HG02759 (cell line): ENCODE results near the gene CDC34.
"Not testable (repeated sequence)": the region's sequence is repeated elsewhere in the genome, so short reads cannot be mapped to it uniquely, and the experiment has no call there.

ENCODE experiments used
- ATAC-seq: cut with Tn5 transposase; IDR thresholded peaks from one replicate; pipeline ENCODE4 v1.9.1; 2021; ENCODE audit warnings: mild to moderate bottlenecking, moderate library complexity; ENCODE audit not compliant: unreplicated experiment

The CDC34 gene

DNA sequence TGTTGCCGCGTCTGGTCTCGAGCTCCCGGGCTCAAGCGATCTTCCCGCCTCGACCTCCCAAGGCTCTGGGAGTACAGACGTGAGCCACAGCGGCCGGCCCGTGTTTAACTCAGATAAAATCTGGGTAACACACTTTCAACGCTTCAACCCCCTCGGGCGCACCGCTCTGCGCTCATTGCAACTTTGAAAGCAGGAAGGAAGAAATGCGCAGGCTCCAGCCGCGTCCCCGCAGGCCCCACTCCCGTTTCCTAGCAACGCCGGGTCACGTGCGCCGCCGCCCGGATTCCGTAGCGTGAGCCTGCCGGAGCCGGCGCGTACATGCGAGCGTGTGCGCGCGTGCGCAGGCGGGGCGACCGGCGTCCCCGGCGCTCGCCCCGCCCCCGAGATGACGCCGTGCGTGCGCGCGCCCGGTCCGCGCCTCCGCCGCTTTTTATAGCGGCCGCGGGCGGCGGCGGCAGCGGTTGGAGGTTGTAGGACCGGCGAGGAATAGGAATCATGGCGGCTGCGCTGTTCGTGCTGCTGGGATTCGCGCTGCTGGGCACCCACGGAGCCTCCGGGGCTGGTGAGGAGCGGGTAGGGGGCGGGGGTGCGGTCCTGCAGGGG, 40.7 kb downstream of the CDC34 start, which contains the start of gene BSG:
Gene BSG, plus strand, starts transcription at position 457 of the 603 bp plus-strand sequence. Its CDS starts 39 bp downstream, at position 496.
- peak; percentile 82 for ATAC-seq

DNA sequence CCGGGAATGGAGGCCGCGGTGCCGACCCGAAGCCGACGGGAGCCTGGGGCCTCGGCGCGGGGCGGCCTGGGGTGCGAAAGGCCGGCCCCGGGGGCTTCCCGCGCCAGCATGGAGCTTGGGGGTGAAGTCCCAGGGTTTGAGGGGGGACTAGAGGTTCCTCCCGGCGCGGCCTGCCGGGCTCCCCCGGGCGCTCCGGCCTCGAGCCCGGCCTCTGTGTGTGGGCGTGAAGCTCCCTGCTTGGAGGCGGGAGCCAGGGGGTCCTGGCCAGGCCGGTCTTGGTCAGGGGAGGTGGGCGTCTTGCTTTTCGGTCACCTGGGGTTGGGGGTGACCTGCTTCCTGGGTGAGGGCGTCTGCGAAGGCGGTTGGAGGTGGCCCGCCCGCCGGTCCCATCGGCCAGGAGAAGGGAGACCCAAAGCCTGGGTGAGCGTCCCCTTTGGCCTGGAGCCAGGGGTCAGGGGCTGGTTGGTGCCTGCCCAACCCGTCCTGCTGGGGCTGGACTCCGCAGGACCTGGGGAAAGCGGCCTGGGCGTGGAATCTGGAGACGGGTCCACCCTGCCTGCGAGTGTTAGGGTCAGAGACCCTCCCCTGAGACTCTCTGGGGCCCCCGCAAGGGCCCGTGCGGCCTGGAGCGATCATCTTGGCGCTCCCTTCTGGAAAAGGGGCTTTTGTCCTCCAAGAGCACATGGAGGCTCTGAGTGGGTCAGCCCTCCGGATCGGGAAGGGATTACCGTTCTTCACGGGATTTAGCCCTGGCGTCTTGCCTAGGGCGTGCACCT, 41.4 kb downstream of the CDC34 start:
- ATAC-seq = no peak

DNA sequence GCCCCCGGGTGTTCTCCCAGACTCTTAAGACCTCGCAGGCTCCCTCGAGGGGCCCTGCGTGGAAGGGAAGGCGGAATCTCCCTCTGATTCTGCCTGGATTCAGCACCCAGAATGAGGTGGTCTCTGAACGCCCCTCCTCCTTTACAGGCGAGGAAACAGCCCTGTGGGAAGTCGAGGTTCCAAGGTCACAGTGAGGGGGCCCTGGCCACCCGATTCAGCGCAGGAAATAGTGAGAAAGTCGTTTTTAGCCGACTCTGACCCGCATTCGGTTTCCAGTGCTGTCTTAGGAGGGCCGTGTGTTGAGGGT, 41.9 kb downstream of the CDC34 start:
- no peak for ATAC-seq

DNA sequence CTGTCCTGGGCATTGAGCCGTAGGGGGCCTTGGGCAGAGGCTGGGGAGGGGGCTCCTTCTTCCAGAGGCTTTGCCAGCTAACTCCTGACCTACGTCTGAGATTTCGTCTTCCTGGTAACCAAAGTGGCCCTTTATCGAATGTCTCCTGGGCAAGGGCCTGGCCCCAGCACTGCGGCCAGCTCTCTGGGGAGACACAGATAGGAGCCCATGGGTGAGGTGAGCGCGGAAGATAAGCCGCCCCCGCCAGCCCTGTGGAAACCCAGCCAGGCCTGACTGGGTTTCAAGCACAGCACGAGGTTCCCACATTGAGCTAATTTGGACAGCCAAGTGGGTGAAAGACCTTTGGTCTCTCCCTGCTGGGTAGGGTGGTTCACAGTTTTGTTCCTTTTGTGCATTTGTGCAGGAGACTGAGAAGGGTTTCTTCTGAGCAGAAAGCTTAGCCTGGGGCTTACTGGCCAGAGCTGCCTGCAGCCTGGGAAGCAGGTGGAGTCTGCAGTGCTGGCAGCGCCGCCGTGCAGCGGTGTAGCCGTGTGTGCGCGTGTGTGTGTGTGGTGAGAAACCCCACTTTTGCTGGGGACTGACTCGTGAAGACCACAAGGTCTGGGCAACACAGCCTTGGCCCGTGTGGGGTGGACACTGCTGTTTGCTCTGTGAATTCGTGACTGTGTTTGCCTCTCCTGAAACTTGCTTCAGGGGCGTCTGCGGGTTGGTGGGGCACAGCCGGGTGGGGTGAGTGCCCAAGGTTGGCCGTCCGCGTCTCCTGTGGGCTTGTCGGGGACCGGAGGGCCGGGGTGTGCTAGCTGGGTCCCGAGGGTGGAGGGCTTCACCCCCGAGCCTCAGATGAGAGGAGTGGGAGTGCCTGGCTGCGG, 43.3 kb downstream of the CDC34 start:
- ATAC-seq = no peak

DNA sequence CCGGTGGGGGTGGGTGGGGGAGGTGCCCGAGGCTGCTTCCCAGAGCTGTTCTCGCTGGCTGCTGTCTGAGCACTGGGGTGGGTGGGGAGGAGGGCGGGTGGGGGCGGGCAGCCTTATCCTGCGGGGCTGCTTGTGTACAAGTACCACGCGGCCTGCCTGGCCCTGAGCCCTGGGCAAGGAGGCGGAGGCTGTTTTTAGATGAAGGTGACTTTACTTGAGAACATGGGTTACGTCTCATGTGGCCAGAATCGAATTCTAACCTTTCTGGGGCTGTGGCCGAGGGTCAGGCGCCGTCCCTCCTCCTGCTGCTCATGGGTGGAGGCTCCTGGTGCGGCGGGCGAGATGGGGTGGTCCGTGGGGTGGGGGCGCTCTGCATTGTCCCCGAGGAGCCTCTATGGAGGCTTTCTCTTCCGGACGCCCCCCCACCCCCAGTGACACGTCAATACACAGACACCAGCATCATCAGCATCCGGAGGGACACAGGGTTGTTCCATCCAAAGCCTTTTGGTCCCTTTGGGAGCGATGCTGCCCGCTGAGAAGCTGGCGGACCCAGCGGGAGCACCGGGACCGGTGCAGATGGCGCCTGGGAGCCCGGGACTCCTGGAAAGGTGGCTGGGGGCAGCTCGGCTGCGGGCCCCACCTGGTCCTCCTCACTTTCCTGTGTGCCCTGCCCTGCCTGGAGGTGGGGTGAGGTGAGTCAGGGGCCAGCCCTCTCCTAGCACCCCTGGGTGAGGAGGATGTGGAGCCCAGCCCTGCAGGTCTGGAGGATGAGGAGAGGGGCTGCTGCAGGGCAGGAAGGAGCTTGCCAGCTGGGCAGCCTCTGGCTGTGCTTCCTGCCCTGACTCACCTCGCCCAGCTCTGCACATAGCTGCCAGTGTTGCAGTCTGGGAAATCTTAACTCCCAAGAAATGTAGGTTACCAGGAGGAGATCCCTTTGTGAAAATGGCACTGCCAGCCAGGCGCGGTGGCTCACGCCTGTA, 44.3 kb downstream of the CDC34 start:
- ATAC-seq = no peak

DNA sequence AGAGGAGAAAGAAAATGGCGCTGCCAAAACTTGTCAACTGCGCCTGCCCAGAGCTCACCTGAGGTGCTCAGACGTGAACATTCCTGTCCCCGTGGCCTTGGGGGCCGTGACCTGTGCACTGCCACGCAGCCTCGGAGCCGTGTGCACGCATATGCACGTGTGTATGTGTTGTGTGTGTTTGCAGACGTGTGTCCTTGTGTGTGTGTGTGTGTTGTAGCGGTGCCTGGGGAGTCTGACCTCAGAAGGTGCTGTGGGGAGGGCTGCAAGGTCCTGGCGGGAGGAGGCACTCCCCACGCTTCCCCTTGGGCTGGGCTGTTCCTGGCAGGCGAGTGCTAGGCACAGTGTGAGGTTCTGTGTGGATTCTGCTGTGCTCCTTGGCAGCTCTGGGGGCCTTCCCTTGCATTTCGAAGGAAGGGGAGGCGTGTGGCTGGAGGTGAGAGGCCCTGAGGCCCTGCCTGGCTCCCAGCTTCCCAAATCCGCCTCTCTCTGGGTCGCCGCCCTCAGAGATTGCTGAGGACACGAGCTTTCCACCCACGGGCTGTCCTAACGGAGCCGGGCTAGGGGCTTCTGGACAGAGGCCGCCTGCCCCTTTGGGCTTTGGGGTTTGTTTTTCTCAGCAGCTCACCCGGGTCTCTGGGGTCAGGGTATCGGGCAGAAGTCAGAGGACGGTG, 45.3 kb downstream of the CDC34 start:
- no peak for ATAC-seq

DNA sequence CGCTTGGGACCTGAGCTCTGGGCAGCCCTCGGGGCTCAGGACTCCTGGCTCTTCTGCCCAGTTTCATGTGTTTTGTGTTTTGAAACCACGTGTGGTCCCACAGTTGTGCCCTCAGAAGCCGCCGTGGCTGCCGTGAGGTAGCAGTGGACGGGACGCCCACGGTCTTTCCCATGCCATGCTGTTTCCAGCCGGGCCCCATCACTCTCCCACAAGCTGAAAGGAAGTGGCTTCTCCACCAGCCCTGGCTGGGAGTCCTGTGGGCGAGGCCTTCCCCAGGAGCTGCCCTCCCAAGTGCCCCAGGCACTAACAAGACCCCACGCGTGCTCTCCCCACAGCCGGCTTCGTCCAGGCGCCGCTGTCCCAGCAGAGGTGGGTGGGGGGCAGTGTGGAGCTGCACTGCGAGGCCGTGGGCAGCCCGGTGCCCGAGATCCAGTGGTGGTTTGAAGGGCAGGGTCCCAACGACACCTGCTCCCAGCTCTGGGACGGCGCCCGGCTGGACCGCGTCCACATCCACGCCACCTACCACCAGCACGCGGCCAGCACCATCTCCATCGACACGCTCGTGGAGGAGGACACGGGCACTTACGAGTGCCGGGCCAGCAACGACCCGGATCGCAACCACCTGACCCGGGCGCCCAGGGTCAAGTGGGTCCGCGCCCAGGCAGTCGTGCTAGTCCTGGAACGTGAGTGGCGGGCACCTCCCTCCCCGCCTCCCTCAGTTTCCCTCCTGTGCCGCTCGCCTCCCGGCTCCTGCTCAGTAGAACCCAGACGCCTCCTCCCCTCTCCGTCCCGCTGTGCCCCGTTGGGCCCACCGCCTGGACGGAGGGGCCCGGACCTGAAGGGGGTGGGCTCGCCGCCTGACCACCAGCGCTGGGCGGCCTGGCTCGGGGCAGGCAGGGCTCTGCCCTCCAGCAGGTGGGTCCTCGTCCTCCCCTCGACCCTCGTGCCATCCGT, 46.2 kb downstream of the CDC34 start:
- ATAC-seq = no peak

DNA sequence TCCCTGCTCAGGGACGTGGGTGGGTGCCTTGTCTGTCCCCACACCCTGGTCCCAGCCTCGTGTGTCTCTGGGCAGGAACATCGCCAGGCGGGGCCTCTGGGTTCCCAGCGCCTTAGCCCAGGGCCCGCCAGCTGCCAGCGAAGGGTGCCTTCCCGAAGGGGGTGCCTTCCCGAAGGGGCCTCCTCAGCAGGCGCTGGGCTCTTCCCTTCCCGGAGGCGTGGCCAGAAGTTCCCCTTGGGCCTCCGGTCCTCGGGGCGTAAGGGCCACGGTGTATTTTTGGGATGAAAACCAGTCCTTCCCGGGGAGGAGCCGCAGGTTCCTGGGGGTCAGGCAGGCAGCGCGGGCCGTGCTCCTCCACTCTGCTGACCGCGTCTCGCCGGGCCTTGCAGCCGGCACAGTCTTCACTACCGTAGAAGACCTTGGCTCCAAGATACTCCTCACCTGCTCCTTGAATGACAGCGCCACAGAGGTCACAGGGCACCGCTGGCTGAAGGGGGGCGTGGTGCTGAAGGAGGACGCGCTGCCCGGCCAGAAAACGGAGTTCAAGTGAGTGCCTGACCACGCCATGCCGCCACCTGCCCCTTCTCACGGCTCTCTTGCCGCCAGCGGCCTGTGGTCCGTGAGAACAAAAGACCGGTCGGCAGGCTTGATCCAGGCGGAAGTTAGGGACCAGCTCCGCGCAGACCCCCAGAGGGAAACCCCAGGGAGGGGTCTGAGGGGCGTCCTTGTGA, 47.7 kb downstream of the CDC34 start:
- ATAC-seq = no peak

DNA sequence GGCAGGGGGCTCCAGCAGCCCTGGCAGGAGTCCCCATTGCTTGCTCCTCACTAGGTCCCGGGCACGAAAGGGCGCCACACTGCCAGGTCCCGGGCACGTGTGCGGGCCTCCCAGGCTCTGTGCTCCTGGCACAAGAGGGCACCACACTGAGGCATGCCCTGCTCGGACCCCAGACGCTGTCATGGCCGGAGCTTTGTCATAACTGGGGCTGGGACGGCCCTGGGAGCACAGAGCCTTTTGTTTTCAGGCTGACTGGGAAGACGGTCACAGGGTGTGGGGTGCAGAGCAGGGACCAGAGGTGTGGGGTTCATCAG, 48.2 kb downstream of the CDC34 start:
- no peak for ATAC-seq

DNA sequence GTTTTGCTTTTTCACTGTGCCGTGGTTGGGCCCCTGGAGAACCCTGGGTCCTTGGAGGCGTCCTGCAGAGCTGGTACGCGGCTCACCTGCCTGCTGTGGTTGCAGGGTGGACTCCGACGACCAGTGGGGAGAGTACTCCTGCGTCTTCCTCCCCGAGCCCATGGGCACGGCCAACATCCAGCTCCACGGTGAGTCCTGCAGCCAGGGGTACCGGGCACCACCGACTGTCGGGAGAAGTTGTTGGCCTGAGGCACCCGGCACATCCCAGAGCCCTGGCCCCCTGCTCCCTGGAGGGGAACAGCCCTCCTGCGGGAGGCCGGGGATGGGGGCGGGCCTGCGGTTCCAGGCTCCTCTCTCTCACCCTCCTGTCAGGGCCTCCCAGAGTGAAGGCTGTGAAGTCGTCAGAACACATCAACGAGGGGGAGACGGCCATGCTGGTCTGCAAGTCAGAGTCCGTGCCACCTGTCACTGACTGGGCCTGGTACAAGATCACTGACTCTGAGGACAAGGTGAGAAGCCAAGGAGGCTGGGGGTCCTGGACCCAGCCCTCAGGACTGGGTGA, 48.8 kb downstream of the CDC34 start:
- no peak for ATAC-seq

DNA sequence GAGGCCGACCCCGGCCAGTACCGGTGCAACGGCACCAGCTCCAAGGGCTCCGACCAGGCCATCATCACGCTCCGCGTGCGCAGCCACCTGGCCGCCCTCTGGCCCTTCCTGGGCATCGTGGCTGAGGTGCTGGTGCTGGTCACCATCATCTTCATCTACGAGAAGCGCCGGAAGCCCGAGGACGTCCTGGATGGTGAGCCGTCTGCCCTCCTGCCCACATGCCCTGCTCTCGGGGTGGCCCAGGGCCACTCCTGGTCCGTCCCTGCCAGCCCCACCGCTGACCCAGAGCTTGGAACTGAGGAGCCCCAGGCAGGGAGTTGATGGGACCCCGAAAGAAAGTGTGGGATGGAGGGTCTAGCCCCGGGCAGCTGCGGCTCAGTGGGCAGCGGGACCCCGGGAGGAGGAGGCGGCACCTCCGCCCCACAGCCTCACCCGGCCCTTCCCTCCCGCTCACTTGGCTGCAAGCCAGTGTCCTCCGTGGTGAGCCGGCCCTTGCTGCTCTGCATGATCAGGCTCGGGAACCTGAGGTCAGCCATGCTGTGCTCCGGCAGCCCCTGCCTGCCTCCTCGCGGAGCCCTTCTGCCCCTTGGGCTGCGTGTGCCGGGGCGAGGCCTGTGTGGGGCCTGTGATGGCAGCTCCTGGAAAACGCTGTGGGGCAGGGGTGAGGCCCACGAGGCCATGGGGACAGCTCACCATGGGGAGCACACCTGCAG, 50.0 kb downstream of the CDC34 start:
- ATAC-seq = no peak

DNA sequence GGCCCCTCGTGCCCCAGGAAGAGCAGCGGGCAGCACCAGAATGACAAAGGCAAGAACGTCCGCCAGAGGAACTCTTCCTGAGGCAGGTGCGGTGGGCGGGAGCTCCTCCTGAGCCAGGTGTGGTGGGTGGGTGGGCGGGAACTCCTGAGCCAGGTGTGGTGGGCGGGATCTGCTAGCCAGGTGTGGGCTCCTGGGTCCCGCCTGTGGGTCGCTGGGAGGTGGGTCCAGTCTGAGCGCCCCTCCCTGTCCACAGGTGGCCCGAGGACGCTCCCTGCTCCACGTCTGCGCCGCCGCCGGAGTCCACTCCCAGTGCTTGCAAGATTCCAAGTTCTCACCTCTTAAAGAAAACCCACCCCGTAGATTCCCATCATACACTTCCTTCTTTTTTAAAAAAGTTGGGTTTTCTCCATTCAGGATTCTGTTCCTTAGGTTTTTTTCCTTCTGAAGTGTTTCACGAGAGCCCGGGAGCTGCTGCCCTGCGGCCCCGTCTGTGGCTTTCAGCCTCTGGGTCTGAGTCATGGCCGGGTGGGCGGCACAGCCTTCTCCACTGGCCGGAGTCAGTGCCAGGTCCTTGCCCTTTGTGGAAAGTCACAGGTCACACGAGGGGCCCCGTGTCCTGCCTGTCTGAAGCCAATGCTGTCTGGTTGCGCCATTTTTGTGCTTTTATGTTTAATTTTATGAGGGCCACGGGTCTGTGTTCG, 51.1 kb downstream of the CDC34 start:
- no peak for ATAC-seq

DNA sequence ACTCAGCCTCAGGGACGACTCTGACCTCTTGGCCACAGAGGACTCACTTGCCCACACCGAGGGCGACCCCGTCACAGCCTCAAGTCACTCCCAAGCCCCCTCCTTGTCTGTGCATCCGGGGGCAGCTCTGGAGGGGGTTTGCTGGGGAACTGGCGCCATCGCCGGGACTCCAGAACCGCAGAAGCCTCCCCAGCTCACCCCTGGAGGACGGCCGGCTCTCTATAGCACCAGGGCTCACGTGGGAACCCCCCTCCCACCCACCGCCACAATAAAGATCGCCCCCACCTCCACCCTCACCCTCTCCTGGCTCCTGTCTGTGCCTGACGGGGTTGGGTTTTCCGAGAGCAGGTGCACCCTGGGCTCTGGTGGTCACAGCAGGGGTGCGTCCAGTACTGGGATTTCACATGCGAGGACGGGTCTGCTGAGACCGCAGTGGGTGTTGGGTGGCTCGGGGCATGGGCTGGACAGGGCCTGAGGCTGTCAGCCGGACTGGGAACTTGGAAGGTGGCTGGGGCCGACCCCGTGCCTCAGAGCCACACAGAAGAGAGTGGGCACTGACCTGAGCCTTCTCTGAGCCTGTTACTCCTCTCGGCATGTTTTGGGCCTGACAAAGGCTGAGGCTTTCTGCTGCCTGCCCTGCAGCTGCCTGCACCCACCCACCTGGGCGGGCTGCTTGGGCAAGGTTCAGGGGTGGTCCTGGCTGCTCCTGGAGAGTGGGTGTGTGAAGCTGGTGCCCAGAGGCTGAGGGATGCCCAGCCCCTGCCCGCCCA, 51.8 kb downstream of the CDC34 start:
- ATAC-seq = no peak

DNA sequence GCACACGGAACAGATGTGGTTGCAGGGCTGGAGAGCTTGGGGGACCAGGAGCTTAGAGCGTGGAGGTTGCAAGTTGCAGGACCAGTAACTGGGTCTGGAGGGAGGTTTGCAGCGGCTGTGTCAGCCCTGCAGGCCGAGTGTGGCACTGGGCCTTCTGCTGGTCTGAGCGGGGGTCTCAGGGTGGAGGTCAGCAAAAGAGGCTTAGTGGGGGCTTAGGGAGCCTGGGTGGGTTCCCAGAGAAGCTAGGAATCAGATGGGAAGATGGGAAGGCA, 52.3 kb downstream of the CDC34 start:
- no peak for ATAC-seq

DNA sequence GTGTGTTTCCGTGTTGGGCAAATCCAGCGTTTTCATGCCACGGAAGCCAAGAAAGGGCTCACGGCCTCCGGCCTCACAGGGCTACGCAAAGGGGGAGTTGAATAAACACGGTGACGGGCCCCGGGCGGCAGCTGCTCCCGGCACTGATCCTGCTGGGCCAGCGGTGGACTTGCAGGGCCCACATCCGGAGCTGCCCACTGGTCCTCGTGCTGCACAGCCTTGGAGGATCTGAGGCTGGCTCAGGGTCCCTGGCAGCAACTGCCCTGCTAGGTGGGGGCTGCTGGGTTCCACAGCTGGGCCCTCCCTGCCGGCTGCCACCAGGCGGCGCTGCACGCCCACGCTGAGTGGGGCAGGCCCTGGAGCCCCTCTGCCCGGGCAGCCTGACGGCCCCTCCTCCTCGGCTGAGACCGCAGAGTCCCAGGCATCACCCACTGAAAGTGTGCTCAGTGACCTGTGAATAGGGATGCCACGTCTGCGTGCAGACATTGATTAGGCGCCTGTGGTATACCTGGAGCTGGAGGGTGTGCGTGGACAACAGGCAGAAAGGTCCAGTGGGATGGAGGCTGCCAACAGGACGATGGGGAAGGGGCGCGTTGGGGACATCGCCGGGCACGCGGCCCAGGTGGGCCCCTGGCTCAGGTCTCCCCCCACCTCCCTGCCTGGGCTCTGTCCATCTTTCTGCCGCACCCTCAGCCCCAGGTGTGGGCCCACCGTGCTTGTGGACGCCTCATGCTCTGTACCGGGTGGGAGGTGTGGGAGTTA, 52.9 kb downstream of the CDC34 start:
- ATAC-seq = peak; percentile 56

DNA sequence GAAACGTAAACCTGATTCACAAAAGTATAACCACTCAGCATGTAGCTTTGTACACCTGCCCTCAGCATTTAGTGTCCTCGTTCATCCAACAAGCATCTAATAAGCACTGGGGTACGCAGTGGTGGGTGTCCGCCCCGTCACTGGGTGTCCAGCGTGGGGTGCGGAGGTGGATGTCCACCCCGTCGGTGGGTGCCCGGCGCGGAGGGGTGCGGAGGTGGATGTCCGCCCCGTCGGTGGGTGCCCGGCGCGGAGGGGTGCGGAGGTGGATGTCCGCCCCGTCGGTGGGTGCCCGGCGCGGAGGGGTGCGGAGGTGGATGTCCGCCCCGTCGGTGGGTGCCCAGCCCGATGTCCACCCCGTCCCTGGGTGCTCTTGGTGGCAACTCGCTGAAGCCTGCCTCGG, 53.6 kb downstream of the CDC34 start:
- ATAC-seq = not testable (repeated sequence)
